Renal cortical epithelial cell (primary cell): ENCODE measurements around the gene NAPG. TPM values are rescaled to one million over a fixed set of nuclear protein-coding genes. Genes with fewer than 3 reads are reported as not detected.
"Not testable (repeated sequence)": the region's sequence is repeated elsewhere in the genome, so short reads cannot be mapped to it uniquely, and the experiment has no call there.

Source experiments
- DNase-seq: peaks from one replicate; pipeline ENCODE4 v3.0.0-alpha.2; 2011; ENCODE audit warnings: low read depth
- total RNA-seq: library from RNA; depleted of rRNA; stranded (reverse); fragments of >200 nt; gene quantifications from 2 replicates; pipeline ENCODE4 v1.2.3, GENCODE V29; 2014

NAPG gene
- total RNA-seq, 1 donor from 2014 or later = 43.2 TPM

- DNase-seq = no peak
Observed at GRCh38 chr18:10579079-10579867, 53.4 kb downstream of the NAPG start.

DNA sequence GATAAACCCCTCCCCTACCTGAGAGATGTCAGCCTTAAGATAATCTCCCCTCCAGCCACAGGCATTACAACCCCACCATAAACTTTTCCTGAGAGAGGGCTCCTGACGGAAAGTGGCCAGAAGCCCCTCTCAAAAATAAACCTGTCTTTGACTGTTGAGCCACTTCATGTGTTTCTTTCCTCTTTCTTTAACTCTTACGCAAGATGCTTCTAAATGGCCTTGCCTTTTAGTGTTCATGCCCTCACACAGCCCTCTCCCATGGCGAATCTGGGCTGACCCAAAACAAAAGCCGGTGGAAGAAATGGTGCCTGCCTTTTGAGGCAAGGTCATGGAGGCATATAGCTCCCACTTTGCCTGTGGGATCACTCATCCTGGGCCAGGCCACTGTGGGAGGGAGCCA is 54.4 kb downstream of the NAPG start:
- no peak for DNase-seq

DNA sequence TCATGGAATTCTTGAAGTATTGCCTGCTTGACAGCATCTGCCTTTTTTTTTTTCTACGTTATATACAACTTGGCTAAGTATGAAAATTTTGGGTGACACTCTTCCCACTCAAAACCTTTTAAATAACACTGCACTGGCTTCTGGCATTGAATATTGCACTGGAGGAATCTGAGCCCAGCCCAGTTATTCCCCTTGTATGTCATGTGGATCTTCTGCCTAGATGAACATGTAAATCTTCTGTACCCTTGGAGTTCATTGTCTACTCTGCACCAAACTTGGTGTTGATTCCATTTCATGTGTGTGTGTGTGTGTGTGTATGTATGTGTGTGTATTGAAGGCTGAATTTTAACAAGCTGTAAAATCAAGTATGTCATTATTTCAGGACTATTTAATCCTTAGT is 59.4 kb downstream of the NAPG start:
- no peak for DNase-seq

- no peak for DNase-seq
Observed at GRCh38 chr18:10588975-10589374, 63.1 kb downstream of the NAPG start.

DNA sequence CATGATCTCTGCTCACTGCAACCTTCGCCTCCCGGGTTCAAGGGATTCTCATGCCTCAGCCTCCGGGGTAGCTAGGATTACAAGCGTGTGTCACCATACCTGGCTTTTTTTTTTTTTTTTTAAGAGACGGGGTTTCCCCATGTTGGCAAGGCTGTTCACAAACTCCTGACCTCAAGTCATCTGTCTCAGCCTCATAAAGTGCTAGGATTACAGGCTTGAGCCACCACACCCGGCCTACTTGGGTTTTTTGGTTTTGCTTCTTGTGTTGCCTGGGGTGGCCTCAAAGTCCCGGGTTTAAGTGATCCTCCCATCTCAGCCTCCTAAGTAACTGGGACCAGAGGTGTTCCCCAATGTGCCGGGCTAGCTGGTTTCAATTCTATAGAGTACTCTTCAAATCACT is 64.6 kb downstream of the NAPG start:
- DNase-seq = no peak

- no peak for DNase-seq
Observed at GRCh38 chr18:10591896-10592295, 66.1 kb downstream of the NAPG start.

DNA sequence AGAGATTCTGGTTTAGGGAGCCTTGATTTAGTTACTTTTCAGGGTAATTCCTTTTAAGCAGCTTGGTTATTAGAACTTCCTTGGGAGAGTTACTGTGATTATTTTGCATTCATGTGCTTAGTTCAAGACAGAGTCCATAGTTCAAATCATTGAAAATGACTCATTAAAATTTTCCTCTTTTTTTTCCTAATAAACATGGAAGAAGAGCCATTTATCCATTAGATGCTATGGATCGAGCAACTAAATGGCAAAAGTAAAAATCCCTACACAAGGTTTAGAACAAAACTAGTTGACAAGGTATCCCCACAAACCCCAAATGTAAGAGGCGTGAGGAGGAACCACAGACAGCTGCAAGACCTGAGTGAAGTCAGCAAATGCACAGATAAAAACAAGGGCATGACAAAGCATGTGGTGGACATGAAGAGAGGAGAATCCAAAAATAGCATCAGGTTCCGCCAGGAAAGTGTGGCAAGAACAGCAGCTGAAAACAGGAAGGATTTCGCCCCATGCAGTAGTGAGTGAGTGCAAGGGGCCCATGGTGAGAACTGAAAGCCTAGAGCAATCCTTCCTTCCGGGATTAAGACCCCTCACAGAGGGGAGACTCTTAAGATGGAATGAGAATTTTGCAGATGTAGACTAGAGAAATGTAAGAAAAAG is 67.7 kb downstream of the NAPG start:
- not testable (repeated sequence) for DNase-seq

GRCh38 chr18:10595917-10596316 is 70.1 kb downstream of the NAPG start:
- DNase-seq = not testable (repeated sequence)

GRCh38 chr18:10597695-10598094 is 71.9 kb downstream of the NAPG start:
- not testable (repeated sequence) for DNase-seq

- not testable (repeated sequence) for DNase-seq
Observed at GRCh38 chr18:10600701-10601100, 74.9 kb downstream of the NAPG start.

Other genes with a start within 250 kb of the NAPG start
- gene APCDD1, start 71.4 kb upstream of the NAPG start, total RNA-seq = under 0.01 TPM in 1 of 2 replicates, not detected in the other